Endothelial cell of umbilical vein (primary cell): ENCODE results near the gene LSM11. TPM values are rescaled to one million over a fixed set of nuclear protein-coding genes. Genes with fewer than 3 reads are reported as not detected.

Source experiments
- BruUV-seq: library from RNA; stranded (reverse); fragments of 400-500 nt; replicated peaks from 2 replicates; lab custom pipeline; 2021; lab: Mats Ljungman, UMichigan
- CTCF ChIA-PET: fragments of 300-600, 350-600 bp; sonication (Branson Sonifier 250); formaldehyde crosslinking; loops from one replicate; lab custom pipeline; 2021; ENCODE audit warnings: antibody characterized with exemption, inconsistent platforms; lab: Charles Lee
- POLR2A ChIA-PET: fragments of 300-600, 350-600 bp; sonication (Branson Sonifier 250); formaldehyde crosslinking; loops from one replicate; lab custom pipeline; 2021; ENCODE audit warnings: antibody characterized with exemption, inconsistent platforms; lab: Charles Lee
- DNase-seq: peaks from one replicate; pipeline ENCODE4 v3.0.0-alpha.2; 2011; ENCODE audit warnings: low read depth, low spot score
- FAIRE-seq: peaks from 2 replicates; lab custom pipeline; 2011; peaks lifted over from hg19 to GRCh38; lab: Jason Lieb, UNC
- H2AFZ ChIP-seq: 2 replicates; pipeline ENCODE4 v1.6.0; 2012; ENCODE audit warnings: low read depth, low read length, control low read depth, inconsistent platforms
- H3K27ac ChIP-seq: 2 replicates; pipeline ENCODE4 v1.5.1; 2011; ENCODE audit warnings: low read depth, mild to moderate bottlenecking, control low read depth, low read length, moderate library complexity; ENCODE audit not compliant: insufficient read depth
- H3K27me3 ChIP-seq, 2 experiments: 2 replicates each; pipeline versions ENCODE4 v1.6.0 to v1.6.1; 2011; ENCODE audit warnings: low read length in 2 of 2, mixed read lengths in 1 of 2; ENCODE audit not compliant: control insufficient read depth in 2 of 2, insufficient read depth in 2 of 2
- H3K36me3 ChIP-seq, 2 experiments: 2 replicates in 1 of 2; 3 replicates in 1 of 2; pipeline ENCODE4 v1.5.1; 2011; ENCODE audit warnings: low read length in 2 of 2, mild to moderate bottlenecking in 1 of 2, moderate library complexity in 1 of 2; ENCODE audit not compliant: control insufficient read depth in 2 of 2, insufficient read depth in 2 of 2; ENCODE audit errors: extremely low read depth in 1 of 2
- H3K4me1 ChIP-seq: 3 replicates; pipeline ENCODE4 v1.5.1; 2011; ENCODE audit warnings: mild to moderate bottlenecking, low read length; ENCODE audit not compliant: control insufficient read depth, insufficient read depth; ENCODE audit errors: extremely low read depth
- H3K4me2 ChIP-seq: 2 replicates; pipeline ENCODE4 v1.6.1; 2011; ENCODE audit warnings: low read length, control low read depth, mixed read lengths; ENCODE audit not compliant: insufficient read depth
- H3K4me3 ChIP-seq, 3 experiments: fragments of 200-600 bp in 1 of 3; sonication (generic), shearing (Covaris generic) in 1 of 3; replicated peaks in 1 of 3; 2 replicates each; pipeline ENCODE4 v1.5.1; 2011 to 2016; ENCODE audit warnings: control low read depth in 3 of 3, low read length in 3 of 3, mild to moderate bottlenecking in 2 of 3, inconsistent platforms in 1 of 3, low read depth in 1 of 3, moderate library complexity in 1 of 3; ENCODE audit not compliant: insufficient read depth in 1 of 3
- H3K79me2 ChIP-seq: 2 replicates; pipeline ENCODE4 v1.6.0; 2012; ENCODE audit warnings: low read length, inconsistent platforms; ENCODE audit not compliant: control insufficient read depth, insufficient read depth
- H3K9ac ChIP-seq: replicated peaks from 2 replicates; pipeline ENCODE3; 2011; ENCODE audit warnings: low read length, control low read depth; ENCODE audit not compliant: insufficient read depth; ENCODE audit errors: extremely low read depth
- H3K9me1 ChIP-seq: replicated peaks from 3 replicates; pipeline ENCODE4 v1.6.0; 2011; ENCODE audit warnings: mild to moderate bottlenecking, low read length; ENCODE audit not compliant: control insufficient read depth, insufficient read depth; ENCODE audit errors: extremely low read depth
- H3K9me3 ChIP-seq: replicated peaks from 2 replicates; pipeline ENCODE4 v1.5.1; 2012; ENCODE audit warnings: low read length, inconsistent platforms; ENCODE audit not compliant: control insufficient read depth, insufficient read depth
- H4K20me1 ChIP-seq: replicated peaks from 2 replicates; pipeline ENCODE3; 2011; ENCODE audit warnings: mild to moderate bottlenecking, low read length; ENCODE audit not compliant: control insufficient read depth, insufficient read depth; ENCODE audit errors: extremely low read depth
- GATA2 ChIP-seq: IDR thresholded peaks from 2 replicates; pipeline ENCODE4 v1.7.0; 2011; ENCODE audit warnings: low read depth, mild to moderate bottlenecking, moderate library complexity, mixed read lengths, low read length; ENCODE audit not compliant: insufficient read length, insufficient read depth
- JUN ChIP-seq: IDR thresholded peaks from 2 replicates; pipeline ENCODE4 v1.6.1; 2011; ENCODE audit warnings: borderline replicate concordance, low read depth; ENCODE audit not compliant: insufficient read length, insufficient read depth
- MYC ChIP-seq: IDR thresholded peaks from one replicate; pipeline ENCODE4 v1.6.1; 2011; ENCODE audit warnings: mild to moderate bottlenecking, low read depth, low read length
- POLR2A ChIP-seq: IDR thresholded peaks from 2 replicates; pipeline ENCODE4 v1.6.1; 2012; ENCODE audit warnings: low read depth, mild to moderate bottlenecking, control low read depth, low read length
- POLR2AphosphoS5 ChIP-seq: IDR thresholded peaks from 2 replicates; pipeline ENCODE4 v1.6.1; 2012; ENCODE audit warnings: low read depth, mild to moderate bottlenecking, control low read depth, low read length, moderate library complexity; ENCODE audit not compliant: insufficient read depth
- dilution Hi-C: fragments of 300-500 bp; cut with MboI; formaldehyde crosslinking; loops from one replicate; pipeline ENCODE4 v1.15.0; 2019; ENCODE audit warnings: low sequenced_read_pairs; ENCODE audit not compliant: extremely low pct_ligation_motif_present
- intact Hi-C: fragments of 100-400 bp; cut with micrococcal nuclease; formaldehyde crosslinking; loops from one replicate; pipeline ENCODE4 v1.10.0; 2022
- polyA plus RNA-seq, 4 experiments: library from polyadenylated mRNA; depleted of rRNA in 3 of 4; stranded (reverse) in 3 of 4; unstranded in 1 of 4; fragments of >200 nt; gene quantifications; 2 replicates each; pipeline versions ENCODE4 v1.2.1 to v1.2.3, GENCODE V29; 2011 to 2012; ENCODE audit warnings: missing spikeins in 1 of 4
- total RNA-seq: library from RNA; stranded (reverse); gene quantifications from 2 replicates; pipeline ENCODE4 v1.2.3, GENCODE V29; 2021
- TF ChIP-seq, protein P1 (sequence below), 2 donors: IDR thresholded peaks; 1 replicate in 1 of 2; 2 replicates in 1 of 2; pipeline ENCODE4 v1.5.1; 2011; ENCODE audit warnings: low read length in 2 of 2, mild to moderate bottlenecking in 2 of 2, moderate library complexity in 2 of 2, control low read depth in 1 of 2, inconsistent platforms in 1 of 2, low read depth in 1 of 2; ENCODE audit not compliant: insufficient read depth in 1 of 2; ENCODE audit errors: extremely low read depth in 1 of 2

LSM11 gene
- total and polyA plus RNA-seq, 2 donors (not counting 3 experiments of a cell fraction or from before 2014, with no cell fraction given): 3.5 to 7.3 TPM

DNA sequence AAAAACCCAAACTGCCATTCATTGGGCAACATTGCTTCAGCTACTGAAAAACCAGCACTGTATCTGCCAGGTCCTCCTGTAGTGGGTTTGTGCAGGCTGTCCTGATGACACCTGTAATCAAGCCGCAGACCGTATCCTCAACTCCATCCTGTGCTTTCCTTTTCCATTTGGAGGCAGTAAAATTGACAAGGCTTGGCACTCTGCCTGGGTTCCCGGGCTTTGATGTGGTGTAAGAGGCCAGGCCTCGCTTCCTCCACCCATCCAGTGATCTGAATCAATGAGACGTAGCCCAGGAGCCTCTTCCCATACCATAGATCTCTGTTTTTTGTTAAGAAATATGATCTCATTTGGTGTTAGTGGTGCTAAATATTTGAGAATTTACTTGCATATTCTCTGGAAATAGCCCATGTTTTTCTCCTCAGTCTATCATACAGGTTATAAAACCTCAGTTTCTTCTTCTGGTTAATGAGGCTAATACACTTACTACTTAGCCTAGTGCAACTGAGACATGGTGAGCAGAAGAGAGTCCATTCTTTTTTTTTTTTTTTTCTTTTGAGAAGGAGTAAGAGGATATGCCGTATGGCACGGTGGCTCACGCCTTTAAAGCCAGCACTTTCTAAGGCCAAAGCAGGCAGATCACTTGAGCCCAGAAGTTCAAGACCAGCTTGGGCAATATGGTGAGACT lies 34.8 kb downstream of the LSM11 start:
- no peak for FAIRE-seq
- POLR2A ChIA-PET: no interaction called here
- BruUV-seq: no TSS peak

More for the DNA sequence above, 34.8 kb downstream of the LSM11 start:
- Histone ChIP-seq H3K27ac (no peak overlapping the region), H3K4me2 (no peak overlapping the region), H3K79me2 (no peaks in the 10 kb centered on the region), H3K4me3 (no peak overlapping the region), H4K20me1 (no peaks in the 10 kb centered on the region), H3K9me1 (no peaks in the 10 kb centered on the region), H3K9ac (no peak overlapping the region), H3K36me3 (no peaks in the 10 kb centered on the region), H3K27me3 (peaks cover 0 to 2% of the 10 kb centered on the region in 2 experiments), H3K4me1 (no peaks in the 10 kb centered on the region), H3K9me3 (no peaks in the 10 kb centered on the region), H2AFZ (no peak overlapping the region)
- TF ChIP-seq JUN: no peak
- TF ChIP-seq POLR2AphosphoS5: no peak
- TF ChIP-seq GATA2: no peak
- TF ChIP-seq, protein P1, sequence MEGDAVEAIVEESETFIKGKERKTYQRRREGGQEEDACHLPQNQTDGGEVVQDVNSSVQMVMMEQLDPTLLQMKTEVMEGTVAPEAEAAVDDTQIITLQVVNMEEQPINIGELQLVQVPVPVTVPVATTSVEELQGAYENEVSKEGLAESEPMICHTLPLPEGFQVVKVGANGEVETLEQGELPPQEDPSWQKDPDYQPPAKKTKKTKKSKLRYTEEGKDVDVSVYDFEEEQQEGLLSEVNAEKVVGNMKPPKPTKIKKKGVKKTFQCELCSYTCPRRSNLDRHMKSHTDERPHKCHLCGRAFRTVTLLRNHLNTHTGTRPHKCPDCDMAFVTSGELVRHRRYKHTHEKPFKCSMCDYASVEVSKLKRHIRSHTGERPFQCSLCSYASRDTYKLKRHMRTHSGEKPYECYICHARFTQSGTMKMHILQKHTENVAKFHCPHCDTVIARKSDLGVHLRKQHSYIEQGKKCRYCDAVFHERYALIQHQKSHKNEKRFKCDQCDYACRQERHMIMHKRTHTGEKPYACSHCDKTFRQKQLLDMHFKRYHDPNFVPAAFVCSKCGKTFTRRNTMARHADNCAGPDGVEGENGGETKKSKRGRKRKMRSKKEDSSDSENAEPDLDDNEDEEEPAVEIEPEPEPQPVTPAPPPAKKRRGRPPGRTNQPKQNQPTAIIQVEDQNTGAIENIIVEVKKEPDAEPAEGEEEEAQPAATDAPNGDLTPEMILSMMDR (IDR thresholded peaks at IDR 0.05; ENCODE audit: extremely low read depth in 1 of 2, insufficient read depth in 1 of 2, low read depth in 1 of 2, low read length in 2 of 2): no peak
- no peak for TF ChIP-seq MYC
- TF ChIP-seq POLR2A: no peak
- peak; percentile 21 for DNase-seq
- dilution Hi-C loops: no loop called here
- CTCF ChIA-PET: no interaction called here
- intact Hi-C loops: no loop called here
